ENCODE measurements around the gene ME1. TPM values are rescaled to one million over a fixed set of nuclear protein-coding genes. Genes with fewer than 3 reads are reported as not detected.

The ME1 gene
- total and polyA plus RNA-seq, 9 of the 15 experiments (the other 6 are each of a cell fraction or from before 2014, with no cell fraction given): 3.2 to 10.4 (median 5.5) TPM

GRCh38 chr6:83424392-83425018 lies 6.3 kb downstream of the ME1 start:
- Histone ChIP-seq H3K27ac (ENCODE audit: extremely low read depth, low read depth, low read length) (no peak overlapping the region), H3K4me2 (ENCODE audit: insufficient read depth, low read length) (no peak overlapping the region), H3K4me3 (no peak overlapping the region), H4K20me1 (replicated peaks; ENCODE audit: control insufficient read depth, insufficient read depth, low read length) (no peaks in the 10 kb centered on the region), H3K9me1 (ENCODE audit: control insufficient read depth, insufficient read depth, low read length) (no peaks in the 10 kb centered on the region), H3K36me3 (ENCODE audit: control insufficient read depth, insufficient read depth, low read length) (peaks cover 9% of the 10 kb centered on the region; the same call in 2 of the 3 replicates), H3K9ac (ENCODE audit: insufficient read depth in 1 of 2, low read depth in 2 of 2, low read length in 2 of 2) (no peak overlapping the region), H3K27me3 (ENCODE audit: control insufficient read depth in 2 of 2, insufficient read depth in 2 of 2, low read length in 2 of 2) (no peaks in the 10 kb centered on the region), H3K79me2 (ENCODE audit: control insufficient read depth, insufficient read depth, low read length) (peaks cover 1% of the 10 kb centered on the region; the same call in 2 of the 3 replicates), H2AFZ (ENCODE audit: low read depth, low read length) (no peak overlapping the region), H3K4me1 (replicated peaks in 1 of 2; ENCODE audit: control insufficient read depth in 2 of 2, insufficient read depth in 2 of 2, low read length in 2 of 2) (peaks cover 0 to 4% of the 10 kb centered on the region in 2 experiments; a peak in 1 of 5 replicates), H3K9me3 (replicated peaks; ENCODE audit: control insufficient read depth, insufficient read depth, low read depth, low read length) (peaks cover 3% of the 10 kb centered on the region; the same call in 1 of the 2 replicates)
- no peak for ATAC-seq
- DNase-seq (ENCODE audit: extremely low read depth in 1 of 4, low spot score in 3 of 4): no peak
- CTCF ChIA-PET (ENCODE audit: low intra/inter-chr PET ratio): no interaction called here
- POLR2A ChIA-PET: interaction anchor here (0.9 kb wide), 1 partner anchor 88 kb away, joined by 4 read pairs; the partner anchor contains the start of gene PRSS35
- BruUV-seq (replicated peaks): no TSS peak
- FAIRE-seq: no peak
- in situ Hi-C loops (cut with MboI): no loop called here
- 100% methylated on average over 1 of the region's 1 CpG for WGBS (ENCODE audit: insufficient coverage, low coverage, missing lambda C conversion rate)
- intact Hi-C loops (cut with micrococcal nuclease): no loop called here
- TF ChIP-seq ATF7 (IDR thresholded peaks at IDR 0.05): no peak
- no peak for TF ChIP-seq ZNF696 (CRISPR knock-in tag; conservative IDR thresholded peaks at IDR 0.05)
- TF ChIP-seq BHLHE40 (IDR thresholded peaks at IDR 0.05; ENCODE audit: low read length): no peak
- TF ChIP-seq PBX2 (CRISPR knock-in tag; IDR thresholded peaks at IDR 0.05; ENCODE audit: low read depth): no peak
- no peak for TF ChIP-seq PBX2 (tag; conservative IDR thresholded peaks at IDR 0.05; ENCODE audit: low read depth)
- no peak for TF ChIP-seq PHF8 (IDR thresholded peaks at IDR 0.05; ENCODE audit: borderline replicate concordance, low read length)
- no peak for TF ChIP-seq BRF1 (IDR thresholded peaks at IDR 0.05; ENCODE audit: borderline replicate concordance, extremely low read depth, insufficient read length)
- TF ChIP-seq ZKSCAN8 (CRISPR knock-in tag; IDR thresholded peaks at IDR 0.05): no peak
- TF ChIP-seq ZNF507 (tag; conservative IDR thresholded peaks at IDR 0.05): peak; percentile 99
- no peak for TF ChIP-seq RBBP5 (IDR thresholded peaks at IDR 0.05; ENCODE audit: borderline replicate concordance, insufficient read depth, low read length, poor library complexity, severe bottlenecking)
- no peak for TF ChIP-seq TBP (optimal IDR thresholded peaks at IDR 0.05; ENCODE audit: low read depth, low read length)
- no peak for TF ChIP-seq POLR2A (conservative IDR thresholded peaks at IDR 0.05)
- no peak for TF ChIP-seq MNT (conservative IDR thresholded peaks at IDR 0.05)
- no peak for TF ChIP-seq ZKSCAN3 (CRISPR knock-in tag; IDR thresholded peaks at IDR 0.05)
- no peak for TF ChIP-seq ZNF695 (CRISPR knock-in tag; IDR thresholded peaks at IDR 0.05)
- no peak for TF ChIP-seq POLR2H (tag; IDR thresholded peaks at IDR 0.05; ENCODE audit: low read depth)
- TF ChIP-seq SRF (CRISPR knock-in tag; IDR thresholded peaks at IDR 0.05): no peak
- no peak for TF ChIP-seq KLF16 (IDR thresholded peaks at IDR 0.05)
- TF ChIP-seq SMAD2 (IDR thresholded peaks at IDR 0.05; ENCODE audit: low read depth, low read length): no peak
- no peak for TF ChIP-seq ZNF253 (CRISPR knock-in tag; conservative IDR thresholded peaks at IDR 0.05)
- no peak for TF ChIP-seq CCAR2 (IDR thresholded peaks at IDR 0.05; ENCODE audit: low read depth, low read length)

Data from K562 (cell line).